ENCODE measurements around the gene VSIG8. TPM values are rescaled to one million over a fixed set of nuclear protein-coding genes. Genes with fewer than 3 reads are reported as not detected.

VSIG8 gene
- total RNA-seq, 6 experiments from 2014 or later = not detected

DNA sequence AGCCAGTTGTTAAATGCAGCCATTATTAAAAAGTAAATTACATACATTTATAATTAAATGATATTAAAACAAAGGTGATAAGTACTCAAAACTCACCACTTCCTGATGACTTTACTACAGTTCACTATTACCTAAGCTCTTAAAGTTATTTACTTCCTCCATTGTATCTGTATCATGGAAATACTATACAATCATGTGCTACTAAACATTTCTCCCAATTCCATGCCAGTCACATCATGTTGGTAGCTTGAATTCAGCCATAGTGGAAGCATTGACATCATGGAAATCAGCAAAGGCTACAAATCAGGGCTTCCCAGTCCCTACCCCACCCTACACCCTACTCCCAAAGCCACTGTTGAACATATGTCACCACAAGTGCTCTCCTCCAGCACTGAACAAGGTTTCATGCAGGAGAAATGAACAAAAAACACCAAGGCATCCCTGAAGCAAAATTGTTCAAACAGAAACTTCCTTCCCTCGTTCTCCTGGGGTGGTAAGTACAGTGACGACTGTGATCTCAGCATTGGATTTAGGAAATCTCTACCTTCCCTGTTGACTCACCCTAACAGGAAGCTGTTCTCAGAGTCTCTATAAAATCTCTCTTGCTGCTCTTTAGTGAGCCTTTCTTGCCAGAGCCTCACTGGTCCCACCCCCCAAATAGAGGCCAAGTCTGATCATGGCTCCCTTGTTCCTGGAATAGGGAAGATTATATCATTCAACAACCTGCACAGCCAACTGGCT, 12.7 kb downstream of the VSIG8 start:
- no peaks in the 10 kb centered on the region for H3K36me3 ChIP-seq
- H3K27ac ChIP-seq = no peak overlapping the region
- intact Hi-C loops (cut with DNase I) = no loop called here
- no peaks in the 10 kb centered on the region for H3K27me3 ChIP-seq
- H3K9me3 ChIP-seq = no peaks in the 10 kb centered on the region
- no peak overlapping the region for H3K4me3 ChIP-seq
- no peaks in the 10 kb centered on the region for H3K4me1 ChIP-seq
- ATAC-seq (no peak), DNase-seq (no peak)
- WGBS (ENCODE audit: insufficient coverage, low coverage, low lambda C conversion rate, missing lambda C conversion rate) = 44% methylated on average over 2 of the region's 2 CpGs
- TF ChIP-seq POLR2A (IDR thresholded peaks at IDR 0.05) = no peak
- TF ChIP-seq, protein P1, sequence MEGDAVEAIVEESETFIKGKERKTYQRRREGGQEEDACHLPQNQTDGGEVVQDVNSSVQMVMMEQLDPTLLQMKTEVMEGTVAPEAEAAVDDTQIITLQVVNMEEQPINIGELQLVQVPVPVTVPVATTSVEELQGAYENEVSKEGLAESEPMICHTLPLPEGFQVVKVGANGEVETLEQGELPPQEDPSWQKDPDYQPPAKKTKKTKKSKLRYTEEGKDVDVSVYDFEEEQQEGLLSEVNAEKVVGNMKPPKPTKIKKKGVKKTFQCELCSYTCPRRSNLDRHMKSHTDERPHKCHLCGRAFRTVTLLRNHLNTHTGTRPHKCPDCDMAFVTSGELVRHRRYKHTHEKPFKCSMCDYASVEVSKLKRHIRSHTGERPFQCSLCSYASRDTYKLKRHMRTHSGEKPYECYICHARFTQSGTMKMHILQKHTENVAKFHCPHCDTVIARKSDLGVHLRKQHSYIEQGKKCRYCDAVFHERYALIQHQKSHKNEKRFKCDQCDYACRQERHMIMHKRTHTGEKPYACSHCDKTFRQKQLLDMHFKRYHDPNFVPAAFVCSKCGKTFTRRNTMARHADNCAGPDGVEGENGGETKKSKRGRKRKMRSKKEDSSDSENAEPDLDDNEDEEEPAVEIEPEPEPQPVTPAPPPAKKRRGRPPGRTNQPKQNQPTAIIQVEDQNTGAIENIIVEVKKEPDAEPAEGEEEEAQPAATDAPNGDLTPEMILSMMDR (IDR thresholded peaks at IDR 0.05) = no peak

DNA sequence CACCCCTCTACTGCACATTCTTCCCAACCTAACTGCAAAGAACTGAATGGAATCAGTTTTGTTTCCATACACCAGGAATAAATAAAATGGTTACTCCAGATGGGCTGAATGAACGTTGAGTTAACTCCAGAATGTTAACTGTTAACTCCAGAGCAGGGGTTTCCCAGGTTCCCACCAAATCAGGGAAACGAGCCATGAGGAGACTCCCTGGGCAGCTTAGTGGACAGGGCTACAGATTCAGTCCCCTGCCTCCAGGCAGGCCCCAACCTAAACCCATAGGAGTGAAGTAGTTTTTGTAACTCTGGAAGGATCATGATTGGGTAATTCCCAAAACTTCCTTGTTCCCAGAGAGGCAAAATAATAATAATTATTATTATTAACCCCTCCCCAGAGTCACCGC, 14.1 kb downstream of the VSIG8 start:
- no peak for ATAC-seq
- Histone ChIP-seq H3K27me3 (no peaks in the 10 kb centered on the region), H3K4me3 (no peak overlapping the region), H3K36me3 (no peaks in the 10 kb centered on the region), H3K27ac (no peak overlapping the region), H3K9me3 (no peaks in the 10 kb centered on the region), H3K4me1 (no peaks in the 10 kb centered on the region)
- DNase-seq = no peak
- TF ChIP-seq, protein P1 (IDR thresholded peaks at IDR 0.05) = no peak
- no peak for TF ChIP-seq POLR2A (IDR thresholded peaks at IDR 0.05)
- intact Hi-C loops (cut with DNase I) = no loop called here
- 63% methylated on average over 3 of the region's 3 CpGs for WGBS (ENCODE audit: insufficient coverage, low coverage, low lambda C conversion rate, missing lambda C conversion rate)

DNA sequence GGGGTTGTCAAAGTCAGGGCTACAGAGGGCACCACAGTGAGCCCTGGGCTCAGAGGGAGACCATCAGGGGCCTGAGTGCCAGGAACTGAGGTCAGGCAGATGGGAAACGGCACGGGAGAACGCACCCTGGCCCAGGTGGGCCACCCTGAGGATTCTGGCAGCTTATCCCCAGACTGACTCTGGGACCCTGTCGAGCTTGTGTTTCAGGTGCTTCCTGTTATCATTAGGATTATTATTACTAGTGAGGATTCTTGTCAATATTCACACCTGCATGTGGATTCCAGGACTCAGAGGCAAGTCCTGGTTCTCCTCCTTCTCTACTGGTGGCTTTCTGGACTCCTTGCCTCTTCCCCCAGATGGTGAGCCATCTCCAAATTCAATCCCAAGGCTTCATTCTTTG, 15.2 kb downstream of the VSIG8 start:
- no peak for TF ChIP-seq POLR2A (IDR thresholded peaks at IDR 0.05)
- TF ChIP-seq, protein P1 (IDR thresholded peaks at IDR 0.05) = no peak
- Histone ChIP-seq H3K4me1 (no peaks in the 10 kb centered on the region), H3K4me3 (no peak overlapping the region), H3K36me3 (no peaks in the 10 kb centered on the region), H3K27me3 (no peaks in the 10 kb centered on the region), H3K9me3 (no peaks in the 10 kb centered on the region), H3K27ac (no peak overlapping the region)
- no peak for DNase-seq
- ATAC-seq = peak in 1 of 4 donors; percentile 15
- no CpG with 5 or more reads among the region's 4 CpGs for WGBS (ENCODE audit: insufficient coverage, low coverage, low lambda C conversion rate, missing lambda C conversion rate)
- intact Hi-C loops (cut with DNase I) = no loop called here

DNA sequence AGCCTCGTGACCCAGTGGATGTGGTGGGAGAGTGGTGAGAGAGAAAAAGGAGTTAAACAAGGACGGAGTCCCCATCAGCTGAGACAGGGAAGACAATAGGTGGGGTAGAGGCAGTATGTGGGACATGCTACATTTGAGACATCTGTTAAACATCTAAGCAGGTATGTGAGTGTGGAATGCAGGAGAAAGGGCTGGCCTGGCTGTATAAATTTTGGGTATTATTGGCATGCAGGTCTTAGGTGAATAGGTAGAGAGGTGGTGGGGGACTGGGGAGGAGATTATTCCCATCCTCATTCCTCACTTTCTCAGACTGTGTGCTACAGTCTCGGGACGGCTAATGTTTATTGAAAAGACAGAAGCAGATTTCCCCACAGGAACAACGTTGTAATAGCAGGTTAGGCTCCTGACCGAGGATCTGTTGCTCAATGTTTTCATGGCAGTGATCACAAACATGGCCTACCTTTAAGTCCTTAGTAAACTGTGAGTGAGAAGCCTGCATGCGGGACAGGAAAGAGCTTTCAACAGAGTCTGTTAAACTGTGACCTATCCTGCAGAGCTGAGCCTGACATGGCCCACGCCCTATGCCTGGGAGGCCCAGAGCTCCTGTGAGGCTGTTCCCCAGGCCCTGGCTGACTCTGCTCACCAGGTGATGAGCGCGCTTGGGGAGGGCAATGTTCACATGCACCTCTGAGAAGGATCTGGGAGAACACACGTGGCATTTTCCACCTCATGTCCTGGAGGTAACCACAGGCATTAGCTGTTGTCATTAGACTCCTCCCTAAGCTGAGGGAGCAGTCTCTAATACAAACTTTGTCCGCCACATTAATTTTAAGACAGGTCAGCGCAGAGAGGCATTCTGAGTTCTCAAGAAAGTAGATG, 16.5 kb downstream of the VSIG8 start:
- no peaks in the 10 kb centered on the region for H3K36me3 ChIP-seq
- no peak for DNase-seq
- H3K27me3 ChIP-seq = no peaks in the 10 kb centered on the region
- WGBS (ENCODE audit: insufficient coverage, low coverage, low lambda C conversion rate, missing lambda C conversion rate) = 51% methylated on average over 10 of the region's 13 CpGs
- H3K4me1 ChIP-seq = no peaks in the 10 kb centered on the region
- H3K27ac ChIP-seq = no peak overlapping the region
- no peak overlapping the region for H3K4me3 ChIP-seq
- no peaks in the 10 kb centered on the region for H3K9me3 ChIP-seq
- intact Hi-C loops (cut with DNase I) = no loop called here
- TF ChIP-seq, protein P1 (IDR thresholded peaks at IDR 0.05) = peak in 2 of 4 donors; percentile 5 to 7
- no peak for TF ChIP-seq POLR2A (IDR thresholded peaks at IDR 0.05)
- ATAC-seq = peak; percentile 27 to 83 (median 70)
